ENCODE data around the gene KRTAP4-11.

DNA sequence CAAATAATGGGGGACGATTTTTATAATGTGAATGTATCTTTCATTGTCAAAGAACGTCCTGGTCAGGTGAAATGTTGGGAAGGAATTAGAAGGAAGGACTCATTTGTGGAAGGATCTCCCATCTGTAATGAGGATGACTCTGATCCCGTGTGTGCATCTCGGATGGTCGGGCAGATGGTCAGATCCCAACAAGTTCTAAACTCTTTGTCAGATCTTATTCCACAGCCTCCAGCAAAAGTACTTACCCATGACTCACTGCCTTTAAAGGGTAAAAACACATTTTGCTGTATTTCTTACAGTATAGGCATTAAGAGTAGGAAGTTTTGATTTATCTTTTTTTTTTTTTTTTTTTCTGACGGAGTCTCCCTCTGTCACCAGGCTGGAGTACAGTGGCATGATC is 19.7 kb downstream of the KRTAP4-11 start:
- TF ChIP-seq, protein P1, sequence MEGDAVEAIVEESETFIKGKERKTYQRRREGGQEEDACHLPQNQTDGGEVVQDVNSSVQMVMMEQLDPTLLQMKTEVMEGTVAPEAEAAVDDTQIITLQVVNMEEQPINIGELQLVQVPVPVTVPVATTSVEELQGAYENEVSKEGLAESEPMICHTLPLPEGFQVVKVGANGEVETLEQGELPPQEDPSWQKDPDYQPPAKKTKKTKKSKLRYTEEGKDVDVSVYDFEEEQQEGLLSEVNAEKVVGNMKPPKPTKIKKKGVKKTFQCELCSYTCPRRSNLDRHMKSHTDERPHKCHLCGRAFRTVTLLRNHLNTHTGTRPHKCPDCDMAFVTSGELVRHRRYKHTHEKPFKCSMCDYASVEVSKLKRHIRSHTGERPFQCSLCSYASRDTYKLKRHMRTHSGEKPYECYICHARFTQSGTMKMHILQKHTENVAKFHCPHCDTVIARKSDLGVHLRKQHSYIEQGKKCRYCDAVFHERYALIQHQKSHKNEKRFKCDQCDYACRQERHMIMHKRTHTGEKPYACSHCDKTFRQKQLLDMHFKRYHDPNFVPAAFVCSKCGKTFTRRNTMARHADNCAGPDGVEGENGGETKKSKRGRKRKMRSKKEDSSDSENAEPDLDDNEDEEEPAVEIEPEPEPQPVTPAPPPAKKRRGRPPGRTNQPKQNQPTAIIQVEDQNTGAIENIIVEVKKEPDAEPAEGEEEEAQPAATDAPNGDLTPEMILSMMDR (IDR thresholded peaks at IDR 0.05; ENCODE audit: low read depth, low read length) = no peak
- TF ChIP-seq POLR2A (IDR thresholded peaks at IDR 0.05; ENCODE audit: extremely low read depth, insufficient read length) = no peak
- TF ChIP-seq, protein P2, sequence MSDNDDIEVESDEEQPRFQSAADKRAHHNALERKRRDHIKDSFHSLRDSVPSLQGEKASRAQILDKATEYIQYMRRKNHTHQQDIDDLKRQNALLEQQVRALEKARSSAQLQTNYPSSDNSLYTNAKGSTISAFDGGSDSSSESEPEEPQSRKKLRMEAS (IDR thresholded peaks at IDR 0.05; ENCODE audit: low read depth, low read length) = no peak
- no peak for TF ChIP-seq MYC (IDR thresholded peaks at IDR 0.05; ENCODE audit: low read depth, low read length)
